HepG2 (cell line): ENCODE data around the gene OPALIN. TPM values are rescaled to one million over a fixed set of nuclear protein-coding genes. Genes with fewer than 3 reads are reported as not detected.

Source experiments
- ATAC-seq: fragments of 200-7000 bp; cut with Tn5 transposase; 3 replicates; pipeline ENCODE4 v1.9.1; 2020; ENCODE audit warnings: mild to moderate bottlenecking, moderate library complexity
- BruUV-seq: library from RNA; stranded (reverse); fragments of 400-500 nt; replicated peaks from 2 replicates; lab custom pipeline; 2021; lab: Mats Ljungman, UMichigan
- CTCF ChIA-PET: fragments of 300-600 bp; formaldehyde crosslinking; extraction: SDS; loops from one replicate; lab custom pipeline; 2021; ENCODE audit warnings: low total read pairs, inconsistent platforms, low intra/inter-chr PET ratio; lab: Yijun Ruan, JAX
- POLR2A ChIA-PET: fragments of 350-600 bp; sonication (Branson Sonifier 250); formaldehyde crosslinking; loops from one replicate; lab custom pipeline; 2020; ENCODE audit warnings: antibody characterized with exemption, inconsistent platforms; lab: Yijun Ruan, JAX
- DNase-seq: peaks from one replicate; pipeline ENCODE4 v3.0.0-alpha.2; 2015; ENCODE audit warnings: low spot score
- FAIRE-seq: peaks from 3 replicates; lab custom pipeline; 2011; peaks lifted over from hg19 to GRCh38; lab: Jason Lieb, UNC
- H2AFZ ChIP-seq: one replicate; pipeline ENCODE4 v1.6.1; 2011; ENCODE audit warnings: low read length, inconsistent platforms
- H3K27ac ChIP-seq: fragments of 300-600 bp; 3 replicates; pipeline ENCODE4 v1.8.0; 2011; ENCODE audit warnings: mixed run types, mild to moderate bottlenecking, mixed read lengths, low read length, inconsistent platforms; ENCODE audit not compliant: insufficient read depth; ENCODE audit errors: extremely low read length
- H3K27me3 ChIP-seq, 2 experiments: fragments of 200-600 bp in 1 of 2; 2 replicates in 1 of 2; 3 replicates in 1 of 2; pipeline versions ENCODE4 v1.6.0 to v1.8.0; 2011; ENCODE audit warnings: low read length in 2 of 2, mild to moderate bottlenecking in 2 of 2, moderate library complexity in 2 of 2, inconsistent platforms in 1 of 2; ENCODE audit not compliant: insufficient read depth in 2 of 2, control insufficient read depth in 1 of 2
- H3K36me3 ChIP-seq, 2 experiments: fragments of 200-600 bp in 1 of 2; replicated peaks in 1 of 2; 2 replicates in 1 of 2; 3 replicates in 1 of 2; pipeline versions ENCODE4 v1.5.1 to v1.8.0; 2011; ENCODE audit warnings: low read length in 2 of 2, inconsistent platforms in 1 of 2; ENCODE audit not compliant: insufficient read depth in 2 of 2, control insufficient read depth in 1 of 2
- H3K4me1 ChIP-seq: 2 replicates; pipeline ENCODE4 v1.5.1; 2012; ENCODE audit warnings: low read length, inconsistent platforms; ENCODE audit not compliant: insufficient read depth
- H3K4me2 ChIP-seq: 2 replicates; pipeline ENCODE4 v1.6.0; 2011; ENCODE audit warnings: low read depth, low read length, inconsistent platforms
- H3K4me3 ChIP-seq, 3 experiments: fragments of 200-600 bp in 1 of 3; sonication (generic), shearing (Covaris generic) in 1 of 3; replicated peaks in 1 of 3; 2 replicates each; pipeline ENCODE4 v1.5.1; 2011 to 2016; ENCODE audit warnings: low read length in 3 of 3, inconsistent platforms in 2 of 3, low read depth in 2 of 3, mild to moderate bottlenecking in 2 of 3, control low read depth in 1 of 3, mixed read lengths in 1 of 3; ENCODE audit not compliant: insufficient read depth in 1 of 3
- H3K79me2 ChIP-seq: one replicate; pipeline ENCODE4 v1.6.1; 2011; ENCODE audit warnings: low read length, inconsistent platforms; ENCODE audit not compliant: insufficient read depth
- H3K9ac ChIP-seq: 2 replicates; pipeline ENCODE4 v1.6.0; 2011; ENCODE audit warnings: mild to moderate bottlenecking, low read depth, low read length, inconsistent platforms; ENCODE audit not compliant: insufficient read depth
- H3K9me3 ChIP-seq: 2 replicates; pipeline ENCODE4 v1.5.1; 2012; ENCODE audit warnings: mild to moderate bottlenecking, low read length
- H4K20me1 ChIP-seq: 2 replicates; pipeline ENCODE4 v1.6.0; 2011; ENCODE audit warnings: inconsistent platforms, mild to moderate bottlenecking, low read length, moderate library complexity; ENCODE audit not compliant: insufficient read depth
- BRCA1 ChIP-seq: sonication (generic); formaldehyde crosslinking; IDR thresholded peaks from 2 replicates; pipeline ENCODE4 v1.4.0; 2020; ENCODE audit warnings: missing genetic modification reagents
- EZH2 ChIP-seq: conservative IDR thresholded peaks from 2 replicates; pipeline ENCODE4 v1.6.1; 2012; ENCODE audit warnings: mild to moderate bottlenecking, low read depth, low read length, moderate library complexity
- HNF4A ChIP-seq: sonication (generic); formaldehyde crosslinking; IDR thresholded peaks from 2 replicates; pipeline ENCODE4 v1.4.0; 2020; ENCODE audit warnings: missing genetic modification reagents
- MBNL3 ChIP-seq: fragments of 250-450 bp; sonication (Bioruptor Pico); conservative IDR thresholded peaks from 2 replicates; pipeline ENCODE4 v1.8.0; 2022; ENCODE audit warnings: mild to moderate bottlenecking, inconsistent platforms
- PRMT3 ChIP-seq: sonication (generic); formaldehyde crosslinking; IDR thresholded peaks from 2 replicates; pipeline ENCODE4 v1.8.1; 2022; ENCODE audit warnings: low read depth, mild to moderate bottlenecking, moderate library complexity, missing genetic modification reagents, borderline replicate concordance
- RFXANK ChIP-seq: IDR thresholded peaks from 2 replicates; pipeline ENCODE4 v1.6.1; 2016
- RNF2 ChIP-seq: fragments of 450-650 bp; conservative IDR thresholded peaks from 2 replicates; pipeline ENCODE4 v1.6.1; 2016; ENCODE audit warnings: low read depth
- TGIF2 ChIP-seq: IDR thresholded peaks from 2 replicates; pipeline ENCODE4 v1.6.1; 2016; ENCODE audit warnings: control low read depth, missing compliant biosample characterization
- ZMYM3 ChIP-seq: sonication (generic); formaldehyde crosslinking; IDR thresholded peaks from 2 replicates; pipeline ENCODE4 v1.5.1; 2020; ENCODE audit warnings: mild to moderate bottlenecking, missing genetic modification reagents
- ZNF275 ChIP-seq: sonication (generic); formaldehyde crosslinking; IDR thresholded peaks from 2 replicates; pipeline ENCODE4 v1.8.0; 2022; ENCODE audit warnings: missing genetic modification reagents, mild to moderate bottlenecking, inconsistent platforms, borderline replicate concordance
- ZNF30 ChIP-seq: sonication (generic); formaldehyde crosslinking; IDR thresholded peaks from 2 replicates; pipeline ENCODE4 v1.5.0; 2020; ENCODE audit warnings: mild to moderate bottlenecking, missing genetic modification reagents
- ZNF333 ChIP-seq: sonication (generic); formaldehyde crosslinking; IDR thresholded peaks from 2 replicates; pipeline ENCODE4 v1.4.0; 2020; ENCODE audit warnings: mild to moderate bottlenecking, missing genetic modification reagents, borderline replicate concordance
- ZNF451 ChIP-seq: sonication (generic); formaldehyde crosslinking; IDR thresholded peaks from 2 replicates; pipeline ENCODE4 v1.5.0; 2020; ENCODE audit warnings: mild to moderate bottlenecking, missing genetic modification reagents
- ZNF563 ChIP-seq: sonication (generic); formaldehyde crosslinking; IDR thresholded peaks from 2 replicates; pipeline ENCODE4 v1.8.0; 2022; ENCODE audit warnings: mild to moderate bottlenecking, moderate library complexity, missing genetic modification reagents
- ZNF891 ChIP-seq: sonication (generic); formaldehyde crosslinking; IDR thresholded peaks from 2 replicates; pipeline ENCODE4 v1.5.0; 2020; ENCODE audit warnings: mild to moderate bottlenecking, missing genetic modification reagents
- WGBS: methylation state at CpG from one replicate; pipeline ENCODE4 v1.1.6; 2017; ENCODE audit warnings: low lambda C conversion rate; 5-methylcytosine and 5-hydroxymethylcytosine counted together
- in situ Hi-C: cut with HindIII; loops from 2 replicates; pipeline ENCODE4 v1.10.0; 2017; ENCODE audit warnings: low pct_unique_long_range_greater_than_20kb; ENCODE audit not compliant: extremely low pct_ligation_motif_present
- intact Hi-C: fragments of 100-400 bp; cut with micrococcal nuclease; formaldehyde crosslinking; loops from one replicate; pipeline ENCODE4 v1.10.0; 2022; ENCODE audit not compliant: unreplicated experiment
- polyA plus RNA-seq, 8 experiments: library from polyadenylated mRNA; depleted of rRNA in 3 of 8; stranded (reverse) in 7 of 8; unstranded in 1 of 8; fragments of >200 nt; fragmentation: Illumina TruSeq in 4 of 8; extraction: Trizol in 4 of 8; gene quantifications; 2 replicates each; pipeline versions ENCODE4 v1.2.1 to v1.2.3, GENCODE V29; 2011 to 2016; ENCODE audit warnings: low read depth in 4 of 8, missing spikeins in 1 of 8, mixed read lengths in 1 of 8; ENCODE audit not compliant: insufficient read depth in 1 of 8
- total RNA-seq, 5 experiments: library from RNA; depleted of rRNA; stranded (reverse); fragments of >200 nt; fragmentation: Illumina TruSeq; extraction: Trizol; gene quantifications; 2 replicates each; pipeline ENCODE4 v1.2.3, GENCODE V29; 2016; ENCODE audit warnings: low read depth in 1 of 5

The OPALIN gene
- total and polyA plus RNA-seq, 2 of the 13 experiments (the other 11 are each of a cell fraction or from before 2014, with no cell fraction given), result not detected

- no TSS peak for BruUV-seq
- DNase-seq (no peak), ATAC-seq (no peak), FAIRE-seq (no peak)
- no peak overlapping the region for H2AFZ ChIP-seq
- no peak overlapping the region for H3K4me2 ChIP-seq
- intact Hi-C loops, result loop anchor here (5.0 kb wide), 1 partner anchor 134 kb away; the partner anchor contains the start of gene TLL2
- no peaks in the 10 kb centered on the region for H3K79me2 ChIP-seq
- H3K9me3 ChIP-seq, result no peaks in the 10 kb centered on the region
- in situ Hi-C loops, result no loop called here
- H3K27me3 ChIP-seq, result peaks cover 0 to 22% of the 10 kb centered on the region in 2 experiments; a peak in 2 of 5 replicates
- ChIA-PET POLR2A (no interaction called here), CTCF (no interaction called here)
- H3K27ac ChIP-seq, result no peak overlapping the region
- 50% methylated on average over 13 of the region's 15 CpGs for WGBS
- no peaks in the 10 kb centered on the region for H4K20me1 ChIP-seq
- no peaks in the 10 kb centered on the region for H3K36me3 ChIP-seq
- no peak overlapping the region for H3K4me3 ChIP-seq
- H3K4me1 ChIP-seq, result peaks cover 11% of the 10 kb centered on the region
- TF ChIP-seq BRCA1 (no peak), ZNF275 (CRISPR knock-in tag) (no peak), HNF4A (CRISPR knock-in tag) (no peak), ZMYM3 (no peak), EZH2 (no peak), TGIF2 (CRISPR knock-in tag) (no peak), ZNF891 (CRISPR knock-in tag) (no peak), ZNF563 (CRISPR knock-in tag) (no peak), RNF2 (no peak), RFXANK (no peak), MBNL3 (CRISPR knock-in tag) (no peak), ZNF451 (CRISPR knock-in tag) (no peak), PRMT3 (CRISPR knock-in tag) (no peak), ZNF333 (no peak), ZNF30 (CRISPR knock-in tag) (no peak)
- H3K9ac ChIP-seq, result no peak overlapping the region
Observed at GRCh38 chr10:96378741-96379140, 19.9 kb upstream of the OPALIN start.
